ENCODE measurements around the gene LRFN3.
"Not testable (repeated sequence)": the region's sequence is repeated elsewhere in the genome, so short reads cannot be mapped to it uniquely, and the experiment has no call there.

The LRFN3 gene

DNA sequence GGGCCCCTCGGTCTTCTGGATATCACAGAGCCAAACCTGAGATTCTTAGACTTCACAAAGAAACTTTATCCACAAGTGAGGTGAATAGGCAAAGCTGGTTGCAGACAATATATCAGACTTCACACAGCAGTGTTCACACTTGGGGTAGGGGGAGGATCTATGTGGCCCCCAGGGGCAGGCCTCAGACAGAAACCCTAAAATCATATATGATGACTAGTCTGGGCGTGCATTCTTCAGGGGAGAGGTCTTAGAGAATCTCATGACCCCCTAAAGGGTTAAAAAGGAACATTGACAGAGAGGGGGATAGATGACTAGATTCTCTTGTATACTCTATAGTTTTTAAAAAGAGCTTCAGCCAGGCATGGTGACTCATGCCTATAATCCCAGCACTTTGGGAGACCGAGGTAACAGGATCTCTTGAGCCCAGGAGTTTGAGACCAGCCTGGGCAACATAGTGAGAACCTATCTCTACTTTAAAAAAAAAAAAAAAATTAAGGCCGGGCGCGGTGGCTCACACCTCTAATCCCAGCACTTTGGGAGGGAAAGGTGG lies 30.9 kb upstream of the LRFN3 start:
- ATAC-seq = no peak

DNA sequence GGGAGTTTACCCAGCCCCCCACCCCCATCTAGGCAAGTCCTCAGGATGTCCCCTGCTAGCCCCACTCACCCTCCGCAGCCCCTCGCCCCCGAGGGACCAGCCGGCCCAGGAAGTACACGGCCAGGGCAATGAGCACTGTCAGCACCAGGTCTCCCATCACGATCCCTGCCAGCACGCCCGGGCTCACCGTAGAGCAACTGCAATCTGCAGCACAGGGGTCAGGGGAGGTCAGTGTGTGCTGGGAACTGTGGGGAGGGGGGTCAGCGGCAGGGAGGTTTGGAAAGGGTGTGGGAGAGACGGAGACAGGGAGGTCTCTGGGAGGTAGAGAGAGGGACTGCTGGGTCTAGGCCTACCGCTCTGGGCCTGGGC lies 28.8 kb upstream of the LRFN3 start:
- ATAC-seq = no peak

DNA sequence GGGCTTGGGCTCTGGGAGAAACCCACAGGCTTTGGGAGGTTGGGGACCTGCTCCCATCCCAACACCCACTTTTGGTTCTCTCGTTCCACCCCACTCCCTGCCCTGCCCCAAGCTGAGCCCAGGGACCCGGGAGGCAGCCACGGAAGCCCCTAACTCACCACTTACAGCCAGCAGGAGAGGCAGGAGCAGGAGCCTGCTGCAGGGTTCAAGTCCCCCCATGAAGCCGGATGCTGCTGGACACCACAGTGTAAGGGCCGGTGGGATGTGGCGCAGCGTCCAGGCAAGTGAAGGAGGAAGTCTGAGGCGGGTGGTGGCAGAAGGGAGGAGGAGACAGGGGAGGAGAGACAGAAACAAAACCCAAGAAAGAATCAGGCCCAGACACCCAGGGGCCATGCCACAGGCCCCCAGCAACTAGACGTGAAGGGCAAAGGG lies 28.1 kb upstream of the LRFN3 start, which contains the start of gene TYROBP:
TYROBP (minus strand) TSS at position 286 of the 432 bp plus-strand sequence; CDS start at position 219, 67 bp downstream.
- no peak for ATAC-seq

DNA sequence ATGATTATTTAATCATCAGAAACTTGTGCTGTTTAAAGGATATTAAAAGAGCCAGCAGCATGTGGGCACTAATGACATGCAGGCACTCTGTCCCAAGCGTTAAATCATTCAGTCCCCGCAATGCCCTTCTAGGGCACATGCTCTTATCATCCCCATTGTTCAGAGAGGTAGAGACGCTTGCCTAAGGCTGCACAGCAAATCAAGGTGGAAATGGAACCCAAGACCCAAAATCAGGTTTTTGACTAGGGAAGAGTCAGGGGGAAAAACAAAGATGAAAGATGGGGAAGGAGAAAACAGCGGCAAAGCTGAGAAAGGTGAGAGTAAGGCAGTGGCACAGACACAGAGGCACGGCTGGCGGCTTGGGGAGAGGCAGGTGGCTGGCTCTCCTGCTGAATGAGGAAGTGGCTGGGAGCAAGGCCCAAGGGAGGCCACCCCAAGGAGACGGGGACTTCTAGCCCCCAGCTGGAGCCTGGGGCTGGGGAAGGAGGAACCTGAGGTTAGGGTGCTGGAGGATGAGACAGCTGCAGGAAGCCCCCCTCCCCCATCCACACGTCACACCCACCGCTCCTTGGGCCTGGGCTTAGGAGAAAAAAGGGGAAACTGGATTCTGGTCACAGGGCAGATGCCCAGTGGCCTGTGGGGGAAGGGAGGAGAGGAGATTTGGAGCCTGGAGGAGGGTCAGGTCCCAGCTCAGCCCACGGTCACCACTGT lies 27.0 kb upstream of the LRFN3 start:
- peak in 1 of 2 donors; percentile 46 for ATAC-seq

DNA sequence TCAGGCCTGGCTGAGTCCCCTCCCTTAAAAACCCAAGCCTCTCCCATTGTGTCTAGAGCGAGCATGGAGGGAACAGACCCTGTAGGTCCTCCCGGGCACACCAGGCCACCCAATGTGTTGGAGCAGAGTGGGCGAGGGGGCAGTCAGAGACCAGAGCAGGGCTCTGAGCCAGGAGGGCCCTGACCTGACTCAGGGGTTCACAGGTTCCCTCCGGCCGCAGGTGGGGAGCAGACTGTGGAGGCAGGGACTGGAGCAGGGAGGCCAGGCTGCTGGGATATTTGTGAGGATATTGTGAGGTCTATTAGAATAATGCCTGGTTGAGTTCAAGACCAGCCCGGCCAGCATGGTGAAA lies 26.5 kb upstream of the LRFN3 start:
- ATAC-seq = no peak

DNA sequence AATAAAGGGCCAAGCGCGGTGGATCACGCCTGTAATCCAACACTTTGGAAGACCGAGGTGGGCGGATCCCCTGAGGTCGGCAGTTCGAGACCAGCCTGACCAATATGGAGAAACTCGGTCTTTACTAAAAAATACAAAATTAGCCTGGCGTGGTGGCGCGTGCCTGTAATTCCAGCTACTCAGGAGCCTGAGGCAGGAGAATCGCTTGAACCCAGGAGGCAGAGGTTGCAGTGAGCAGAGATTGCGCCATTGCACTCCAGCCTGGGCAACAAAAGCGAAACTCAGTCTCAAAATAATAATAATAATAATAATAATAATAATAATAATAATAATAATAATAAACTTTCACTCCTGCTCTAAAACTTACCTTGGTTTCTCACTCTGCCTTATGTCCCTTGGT lies 25.8 kb upstream of the LRFN3 start:
- not testable (repeated sequence) for ATAC-seq

DNA sequence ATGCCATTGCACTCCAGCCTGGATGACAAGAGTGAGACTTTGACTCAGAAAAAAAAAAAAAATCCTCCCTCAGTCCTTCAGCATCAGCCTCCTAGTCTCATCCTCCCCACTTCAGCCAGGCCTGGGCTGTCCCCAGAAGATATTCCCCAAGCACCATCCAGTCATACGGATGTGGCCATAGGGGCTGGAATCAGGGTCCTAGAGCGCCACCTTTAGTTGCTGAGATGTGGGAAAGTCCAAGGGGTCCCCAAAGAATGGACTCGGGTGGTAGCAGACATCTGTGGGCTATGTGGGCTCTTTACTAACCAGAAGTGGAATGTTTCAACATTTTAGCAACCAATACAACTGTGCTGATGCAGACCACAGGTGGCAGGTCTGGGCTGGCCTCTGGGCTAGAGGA lies 25.0 kb upstream of the LRFN3 start:
- no peak for ATAC-seq

DNA sequence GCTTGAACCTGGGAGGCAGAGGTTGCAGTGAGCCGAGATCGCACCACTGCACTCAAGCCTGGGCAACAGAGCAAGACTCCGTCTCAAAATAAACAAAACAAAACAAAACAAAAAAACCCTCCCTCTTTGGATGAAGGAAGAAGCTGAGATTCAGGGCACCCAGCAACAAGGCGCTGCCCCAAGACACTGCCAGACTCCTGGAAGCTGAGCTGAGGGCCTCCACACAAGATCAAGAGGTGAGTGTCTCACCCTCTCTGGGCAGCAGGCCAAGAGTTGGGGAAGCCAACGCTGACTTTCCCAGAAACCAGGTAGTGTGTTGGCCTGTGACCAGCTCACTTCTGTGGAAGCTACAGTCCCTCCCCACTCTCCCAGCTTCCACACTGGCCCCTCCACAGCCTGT lies 24.4 kb upstream of the LRFN3 start:
- ATAC-seq = no peak

DNA sequence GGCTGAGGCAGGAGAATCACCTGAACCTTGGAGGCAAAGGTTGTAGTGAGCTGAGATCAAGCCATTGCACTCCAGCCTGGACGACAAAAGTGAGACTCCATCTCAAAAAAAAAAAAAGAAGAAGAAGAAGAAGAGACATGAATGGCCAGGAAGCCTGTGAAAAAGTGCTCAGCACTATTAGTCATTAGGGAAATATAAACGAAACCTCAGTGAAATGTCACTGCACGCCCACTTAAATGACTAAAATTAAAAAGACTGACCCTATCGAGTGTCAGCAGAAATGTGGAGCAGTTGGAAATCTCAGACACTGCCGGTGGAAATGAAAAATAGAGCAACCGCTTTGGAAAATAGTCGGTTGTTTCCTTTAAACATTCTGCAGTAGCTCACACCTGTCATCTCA lies 22.6 kb upstream of the LRFN3 start:
- peak; percentile 64 to 69 for ATAC-seq

DNA sequence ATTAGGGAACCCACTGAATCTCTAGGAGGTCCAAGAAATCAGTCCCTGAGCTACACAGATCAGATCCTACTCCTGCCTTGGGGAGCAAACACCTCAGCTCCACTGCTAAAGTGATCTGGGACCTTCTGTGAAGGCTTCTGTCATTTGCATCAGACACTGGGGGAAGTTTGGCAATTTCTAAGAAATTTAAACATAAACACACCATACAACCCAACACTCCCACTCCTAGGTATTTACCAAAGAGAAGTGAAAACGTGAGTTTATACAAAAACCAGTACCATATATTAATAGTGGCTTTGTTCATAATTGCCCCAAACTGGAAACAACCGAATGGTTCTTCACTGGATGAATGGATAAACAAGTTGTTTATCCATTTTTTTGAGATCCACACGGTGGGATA lies 20.7 kb upstream of the LRFN3 start:
- ATAC-seq = peak in 1 of 2 donors; percentile 42

DNA sequence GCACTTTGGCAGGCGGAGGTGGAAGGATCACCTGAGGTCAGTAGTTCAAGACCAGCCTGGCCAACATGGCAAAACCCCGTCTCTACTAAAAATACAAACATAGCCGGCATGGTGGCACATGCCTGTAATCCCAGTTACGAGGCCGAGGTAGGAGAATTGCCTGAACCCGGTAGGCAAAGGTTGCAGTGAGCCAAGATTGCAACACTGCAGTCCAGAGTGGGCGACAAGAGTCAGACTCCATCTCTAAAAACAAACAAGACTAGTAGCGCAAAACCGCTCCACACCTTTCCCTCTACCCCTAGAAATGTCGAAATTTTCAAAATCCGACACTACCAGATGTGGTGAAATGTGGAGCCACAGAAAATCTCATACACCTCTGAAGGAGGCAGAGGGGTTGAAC lies 16.9 kb upstream of the LRFN3 start:
- ATAC-seq = no peak

DNA sequence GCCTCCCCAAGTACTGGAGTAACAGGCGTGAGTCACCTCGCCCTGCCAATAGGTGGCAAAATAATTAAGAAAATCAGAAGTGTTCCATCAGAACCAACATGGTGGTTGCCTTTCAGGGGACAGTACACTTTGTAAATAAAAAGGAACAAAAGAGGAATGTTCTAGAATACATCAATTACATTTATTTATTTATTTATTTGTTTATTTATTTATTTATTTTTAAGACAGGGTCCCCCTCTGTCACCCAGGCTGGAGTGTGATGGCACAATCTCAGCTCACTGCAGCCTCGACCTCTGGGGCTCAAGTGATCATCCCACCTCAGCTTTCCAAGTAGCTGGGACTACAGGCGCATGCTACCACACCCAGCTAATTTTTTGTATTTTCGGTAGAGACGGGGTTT lies 15.2 kb upstream of the LRFN3 start:
- no peak for ATAC-seq

DNA sequence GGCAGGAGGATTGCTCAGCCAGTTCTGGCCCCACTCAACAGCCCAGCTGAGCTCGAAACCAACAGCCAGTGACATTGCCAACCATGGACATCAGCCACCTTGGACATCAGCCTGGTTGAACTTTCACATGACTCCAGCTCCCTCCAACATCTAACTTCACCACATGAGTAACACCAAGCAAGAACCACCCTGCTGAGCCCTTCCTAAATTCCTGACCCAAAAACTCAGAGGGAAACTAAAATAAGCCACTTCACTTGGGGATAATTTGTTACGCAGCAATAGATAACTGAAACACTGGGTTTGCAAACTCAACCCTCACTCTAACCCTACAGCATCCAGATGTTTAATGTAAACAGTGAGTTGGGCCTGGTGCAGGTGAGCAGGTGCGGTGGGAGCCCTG lies 10.7 kb upstream of the LRFN3 start:
- no peak for ATAC-seq

DNA sequence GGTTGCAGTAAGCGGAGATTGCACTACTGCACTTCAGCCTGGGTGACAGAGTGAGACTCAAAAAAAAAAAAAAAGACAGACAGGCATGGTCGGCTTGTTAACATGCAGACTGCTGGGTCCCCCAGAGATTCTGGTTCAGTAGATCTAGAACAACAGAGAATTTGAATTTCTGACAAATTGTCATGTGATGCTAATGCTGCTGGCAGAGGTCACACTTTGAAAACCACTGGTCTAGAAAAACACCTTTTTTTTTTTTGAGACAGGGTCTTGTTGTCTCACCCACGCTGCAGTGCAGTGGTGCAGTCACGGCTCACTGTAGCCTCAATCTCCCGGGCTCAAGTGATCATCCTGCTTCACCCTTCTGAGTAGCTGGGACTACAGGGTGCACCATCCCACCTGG lies 7.7 kb upstream of the LRFN3 start:
- no peak for ATAC-seq

DNA sequence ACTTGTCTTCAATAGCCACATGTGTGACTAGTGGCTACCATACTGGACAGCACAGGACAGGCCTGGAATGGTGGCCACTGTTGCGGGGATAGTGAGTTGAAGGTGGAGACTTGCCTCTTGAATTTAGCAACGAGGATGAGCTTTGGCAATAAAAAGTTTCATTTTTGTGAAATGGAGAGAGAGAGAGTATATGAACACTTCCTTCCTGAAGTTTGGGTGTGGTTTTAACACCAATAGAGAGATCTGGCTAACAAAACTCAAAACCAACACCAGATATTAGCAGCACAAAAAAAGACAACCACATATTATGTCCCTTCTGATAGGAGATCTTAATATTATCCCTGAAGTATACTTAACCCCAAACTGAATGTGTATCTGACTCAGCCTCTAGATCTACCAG lies 6.3 kb upstream of the LRFN3 start:
- ATAC-seq = no peak

DNA sequence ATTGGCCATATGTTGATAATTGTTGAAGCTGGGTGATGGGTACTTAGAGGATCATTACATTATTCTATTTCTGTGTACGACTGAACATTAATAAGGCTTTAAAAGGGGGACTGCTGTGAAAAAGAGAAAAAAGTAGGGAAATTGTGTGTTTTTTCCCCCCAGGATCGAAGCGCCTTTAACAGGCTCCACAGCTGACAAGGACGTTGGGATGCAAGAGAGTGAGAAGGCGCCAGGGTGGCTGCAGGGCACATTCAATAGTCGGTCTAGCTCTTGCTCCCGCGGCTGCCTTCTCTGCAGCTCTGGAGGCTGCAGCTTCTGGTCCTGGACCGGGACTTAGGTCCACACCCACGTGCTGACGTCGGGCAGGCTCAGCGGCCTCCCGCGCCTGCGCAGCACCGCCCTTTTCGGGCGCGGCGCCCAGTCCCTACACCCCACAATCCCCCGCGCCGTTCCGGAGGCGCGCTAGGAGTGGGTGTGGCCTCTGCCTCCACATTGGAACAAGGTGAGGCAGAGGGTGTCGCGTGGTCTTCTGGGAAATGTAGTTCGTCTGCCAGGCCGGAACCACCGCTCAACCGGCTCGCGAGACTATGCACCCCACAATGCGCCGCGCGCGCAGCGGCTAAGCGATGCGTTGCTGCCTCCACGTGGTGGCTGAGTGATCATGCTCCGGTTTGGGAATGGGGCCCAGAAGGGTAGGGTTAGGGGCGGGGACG lies 4.9 kb upstream of the LRFN3 start:
- peak; percentile 98 to 99 for ATAC-seq

DNA sequence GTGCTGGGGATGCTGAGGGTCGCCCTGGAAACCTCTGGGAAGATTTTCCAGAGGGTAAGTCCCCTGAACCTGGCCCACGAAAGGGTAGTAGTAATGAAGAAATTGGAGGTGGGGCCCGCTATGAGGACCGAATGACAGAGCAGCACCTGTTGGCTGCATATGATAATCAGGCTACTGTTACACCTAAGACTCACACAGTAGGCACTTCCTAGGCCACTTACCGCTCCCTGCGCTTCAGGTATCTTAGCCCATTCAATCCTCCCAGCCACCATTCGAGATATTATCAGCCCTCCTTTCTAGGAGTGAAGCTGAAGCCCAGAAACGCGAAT lies 4.3 kb upstream of the LRFN3 start:
- ATAC-seq = peak in 1 of 2 donors; percentile 3

DNA sequence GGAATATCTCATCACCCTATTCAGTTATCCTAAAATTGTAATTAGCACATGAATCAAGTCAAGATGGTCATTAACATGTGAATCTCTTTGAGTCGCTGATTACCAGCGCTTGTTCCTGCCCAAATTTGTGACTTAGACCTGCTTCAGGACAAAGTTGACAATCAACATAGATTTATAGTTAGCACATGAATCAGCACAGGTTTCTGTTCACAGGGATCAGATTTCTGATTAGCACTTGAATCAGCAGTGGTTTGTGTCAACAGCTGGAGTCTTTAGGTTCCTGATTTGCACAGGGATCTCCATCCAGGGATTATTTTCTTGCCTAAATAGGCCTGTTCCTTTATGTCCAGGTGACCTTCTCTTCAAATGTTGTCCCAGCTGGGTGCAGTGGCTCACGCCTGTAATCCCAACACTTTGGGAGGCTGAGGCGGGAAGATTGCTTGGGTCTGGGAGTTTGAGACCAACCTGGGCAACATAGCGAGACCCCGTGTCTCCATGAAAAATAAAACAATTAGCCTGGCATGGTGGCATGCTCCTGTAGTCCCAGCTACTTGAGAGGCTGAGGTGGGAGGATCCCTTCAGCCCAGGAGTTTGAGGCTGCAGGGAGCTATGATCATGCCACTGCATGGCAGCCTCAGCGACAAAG lies 3.8 kb upstream of the LRFN3 start:
- ATAC-seq = no peak

DNA sequence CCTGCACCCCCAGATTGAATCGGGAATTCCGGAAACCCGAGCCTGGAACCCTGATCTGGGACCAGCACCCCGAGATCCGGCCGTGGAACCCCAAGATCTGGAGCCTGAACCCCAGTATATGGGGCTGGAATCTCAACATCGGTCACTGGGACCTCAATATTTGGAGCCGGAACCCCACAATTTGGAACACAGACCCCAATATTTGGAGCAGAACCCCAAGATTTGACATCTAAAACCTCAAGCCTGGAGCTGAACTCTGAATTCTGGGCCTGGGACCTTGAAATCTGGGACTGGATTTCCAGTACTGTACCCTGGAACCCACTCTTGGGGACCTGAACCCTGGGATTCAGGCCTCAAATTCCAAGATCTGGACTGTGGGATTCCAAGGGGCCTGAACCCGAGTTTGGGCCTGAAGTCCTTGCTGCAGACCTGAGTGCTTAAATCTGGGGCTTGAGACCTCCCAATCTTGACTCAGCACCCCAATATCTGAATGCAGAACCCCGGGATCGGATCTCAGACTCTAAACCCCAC lies 629 bp downstream of the LRFN3 start:
- no peak for ATAC-seq

DNA sequence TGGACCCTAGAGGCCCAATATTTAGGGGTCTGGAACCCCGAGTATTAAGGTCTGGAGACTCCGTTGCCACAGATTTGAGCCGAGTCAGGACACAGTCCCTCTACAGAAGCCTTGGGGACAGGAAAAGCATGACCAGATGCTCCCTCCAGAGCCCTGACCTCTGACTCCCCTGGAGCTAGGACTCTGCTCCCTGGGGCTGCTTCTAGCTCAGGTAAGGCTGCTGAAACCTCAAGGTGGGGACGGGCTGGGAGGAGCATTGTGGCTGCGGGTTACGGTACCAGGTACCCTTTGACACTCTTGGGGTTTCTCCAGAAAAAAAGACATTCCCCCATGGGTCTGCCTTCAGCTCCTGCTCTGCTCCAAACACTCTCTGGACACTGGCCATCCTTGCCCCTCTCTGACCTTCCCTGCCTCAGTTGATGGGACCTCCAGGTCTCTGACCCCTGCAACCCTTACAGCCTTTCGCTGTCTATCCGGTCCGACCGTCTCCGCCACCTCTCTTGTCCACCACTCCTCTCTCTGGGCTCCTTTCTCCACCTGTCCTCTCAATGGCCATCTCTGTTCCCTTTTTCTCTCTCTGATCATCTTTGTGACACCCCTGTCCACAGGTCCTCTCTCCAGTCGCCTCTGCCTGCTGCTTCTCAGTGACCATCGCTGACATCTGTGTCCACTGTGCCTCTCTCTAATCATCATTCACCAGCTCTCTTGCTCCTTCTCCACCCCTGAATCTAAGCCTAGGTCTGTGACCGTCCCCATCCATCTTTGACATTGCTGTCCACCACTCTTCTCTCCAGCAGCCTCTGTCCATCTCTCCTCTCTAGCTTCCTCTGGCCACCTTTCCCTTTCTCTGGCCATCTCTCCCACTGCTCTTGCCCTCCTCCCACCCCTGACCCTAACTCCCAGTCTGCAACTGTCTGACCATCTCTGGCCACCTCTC lies 1.4 kb downstream of the LRFN3 start:
- ATAC-seq = no peak

DNA sequence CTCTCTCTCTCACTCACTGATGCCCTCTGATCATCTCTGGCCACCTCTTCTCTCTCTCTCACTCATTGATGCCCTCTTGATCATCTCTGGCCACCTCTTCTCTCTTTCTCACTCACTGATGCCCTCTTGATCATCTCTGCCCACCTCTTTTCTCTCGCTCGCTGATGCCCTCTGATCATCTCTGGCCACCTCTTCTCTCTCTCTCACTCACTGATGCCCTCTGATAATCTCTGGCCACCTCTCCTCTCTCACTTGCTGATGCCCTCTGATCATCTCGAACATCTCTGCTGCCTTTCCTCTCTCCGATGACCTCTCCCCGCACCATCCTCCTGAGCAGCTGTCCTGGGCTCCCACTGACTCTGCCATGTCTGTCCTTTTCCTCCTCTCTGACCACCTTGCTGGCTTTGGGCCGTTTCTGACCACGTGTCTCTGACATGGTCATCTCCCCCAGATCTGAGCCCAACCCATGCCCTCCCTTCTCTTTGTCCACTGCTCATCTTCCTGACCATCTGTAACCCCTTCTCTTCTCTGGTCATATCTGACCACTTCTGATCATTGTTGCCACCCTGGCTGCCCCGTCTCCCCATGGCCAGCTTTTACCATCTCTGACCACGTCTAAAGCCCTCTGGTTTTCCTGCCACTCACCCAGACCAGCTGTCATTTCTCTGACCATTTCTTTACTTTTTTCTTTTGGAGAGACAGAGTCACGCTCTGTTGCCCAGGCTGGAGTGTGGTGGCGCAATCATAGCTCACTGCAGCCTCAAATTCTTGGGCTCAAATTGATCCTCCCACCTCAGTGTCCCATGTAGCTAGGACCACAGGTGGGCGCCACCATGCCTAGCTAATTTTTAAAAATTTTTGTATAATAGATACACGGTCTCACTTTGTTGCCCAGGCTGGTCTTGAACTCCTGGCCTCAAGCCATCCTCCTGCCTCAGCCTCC lies 2.4 kb downstream of the LRFN3 start:
- no peak for ATAC-seq

Data from activated CD4-positive, CD25-positive, alpha-beta regulatory T cell treated with anti-CD3 and anti-CD28 coated beads, Interleukin-2, amount 50 U/mL, for 24 hours (primary cell).